DMS53 treated with DMSO at 0.1 percent for 48 hours (cell line): ENCODE data around the gene LLGL1.
A peak's percentile ranks its signal among the peaks of the same experiment; 100 is the strongest.
"Not testable (repeated sequence)": the region's sequence is repeated elsewhere in the genome, so short reads cannot be mapped to it uniquely, and the experiment has no call there.

ENCODE experiments used
- DNase-seq: peaks from one replicate; lab custom pipeline; 2025; ENCODE audit not compliant: unreplicated experiment; lab: John Stamatoyannopoulos, UW

Gene LLGL1

GRCh38 chr17:18191967-18192366 is 33.5 kb upstream of the LLGL1 start:
- no peak for DNase-seq

- no peak for DNase-seq
Observed at GRCh38 chr17:18194394-18194793, 31.0 kb upstream of the LLGL1 start.

DNA sequence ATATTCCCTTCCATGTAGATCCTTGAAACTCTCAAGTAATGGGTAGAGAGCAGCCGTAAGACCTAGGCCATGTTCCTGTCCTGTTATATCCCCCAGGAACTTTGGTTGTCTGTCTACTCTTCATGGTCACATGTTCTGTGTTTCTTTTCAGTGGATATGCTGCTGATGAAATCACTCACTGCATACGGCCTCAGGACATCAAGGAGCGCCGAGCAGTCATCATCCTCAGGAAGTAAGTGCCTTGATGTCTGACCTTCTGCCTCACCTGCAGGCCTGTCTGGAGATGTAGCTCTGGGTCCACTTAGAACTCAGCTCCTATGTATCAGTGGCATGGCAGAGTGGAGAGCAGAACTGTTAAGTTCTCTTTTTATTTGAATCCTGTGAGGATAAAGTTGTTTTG is 30.6 kb upstream of the LLGL1 start:
- no peak for DNase-seq

GRCh38 chr17:18195246-18195645 is 30.2 kb upstream of the LLGL1 start:
- DNase-seq = no peak

DNA sequence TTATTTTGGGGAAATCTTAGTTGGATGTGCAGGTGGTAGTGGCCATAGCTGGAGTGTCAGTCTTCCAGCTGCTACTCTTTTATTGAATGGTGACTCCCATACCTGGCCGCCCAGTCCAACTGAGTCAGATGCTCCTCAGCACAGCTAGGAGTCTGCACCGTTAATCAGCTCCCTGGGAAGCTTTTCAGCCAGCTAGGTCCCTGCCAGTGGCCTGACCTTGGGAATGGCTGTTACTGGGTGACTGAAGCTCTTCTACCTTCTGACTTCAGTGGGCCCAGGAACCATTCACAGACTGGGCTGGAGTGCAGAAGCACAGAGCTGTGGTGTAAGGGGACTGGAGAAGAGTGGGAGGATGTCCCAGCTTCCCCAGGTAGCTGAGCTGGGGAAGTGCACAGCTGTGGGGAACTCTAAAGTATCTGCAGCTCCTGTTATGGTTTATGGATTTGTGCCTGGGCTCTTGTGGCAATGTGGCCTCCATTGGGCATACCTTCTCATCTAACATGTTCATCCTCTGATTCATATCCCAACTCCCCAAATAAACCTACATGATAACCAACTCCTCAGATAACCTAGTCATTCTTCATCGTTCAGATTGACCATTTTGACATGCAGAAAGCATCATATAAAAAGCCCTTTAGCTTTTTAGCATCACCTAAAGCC is 27.8 kb upstream of the LLGL1 start:
- no peak for DNase-seq

GRCh38 chr17:18198530-18198929 is 26.9 kb upstream of the LLGL1 start:
- DNase-seq = no peak

DNA sequence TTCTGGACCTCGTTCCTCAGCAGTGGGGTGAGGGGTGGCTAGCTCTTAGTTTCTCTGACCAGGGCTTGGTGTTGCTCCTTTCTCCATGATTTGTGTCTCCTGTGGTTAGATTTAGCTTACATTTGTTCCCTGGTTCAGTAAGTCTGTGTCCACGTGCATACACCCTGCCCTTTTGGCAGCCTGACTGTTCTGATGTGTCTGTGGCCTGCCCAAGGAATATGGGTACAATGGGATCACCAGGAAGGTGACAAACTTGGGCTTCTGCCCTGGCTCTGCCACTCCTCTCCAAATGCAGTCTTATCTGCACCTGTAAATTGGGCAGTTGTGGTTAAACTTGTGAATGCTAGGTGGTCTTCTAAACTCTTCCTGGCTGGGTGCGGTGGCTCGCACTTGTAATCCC is 24.3 kb upstream of the LLGL1 start:
- no peak for DNase-seq

GRCh38 chr17:18203308-18203707 is 22.1 kb upstream of the LLGL1 start:
- no peak for DNase-seq

DNA sequence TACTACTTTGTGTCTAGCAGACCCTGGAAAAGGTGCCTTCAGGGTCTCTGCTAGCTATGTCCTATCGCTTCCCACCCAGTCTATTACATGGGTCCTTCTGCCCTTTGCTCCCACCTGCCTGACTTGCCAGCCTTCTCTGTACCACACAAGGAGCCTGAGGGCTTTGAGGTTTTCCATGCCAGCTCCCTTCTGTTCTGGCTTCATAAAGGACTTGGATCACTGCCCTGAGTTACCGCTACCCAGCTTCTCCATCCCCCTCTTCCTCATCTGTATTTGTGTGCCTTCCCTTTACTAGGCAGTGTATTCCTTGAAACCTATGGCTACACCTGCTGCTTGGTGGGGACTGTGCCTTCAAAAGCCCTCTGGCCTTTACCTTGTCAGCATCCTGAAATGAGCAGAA is 19.6 kb upstream of the LLGL1 start:
- DNase-seq = no peak

GRCh38 chr17:18206962-18207361 is 18.5 kb upstream of the LLGL1 start:
- DNase-seq = no peak

DNA sequence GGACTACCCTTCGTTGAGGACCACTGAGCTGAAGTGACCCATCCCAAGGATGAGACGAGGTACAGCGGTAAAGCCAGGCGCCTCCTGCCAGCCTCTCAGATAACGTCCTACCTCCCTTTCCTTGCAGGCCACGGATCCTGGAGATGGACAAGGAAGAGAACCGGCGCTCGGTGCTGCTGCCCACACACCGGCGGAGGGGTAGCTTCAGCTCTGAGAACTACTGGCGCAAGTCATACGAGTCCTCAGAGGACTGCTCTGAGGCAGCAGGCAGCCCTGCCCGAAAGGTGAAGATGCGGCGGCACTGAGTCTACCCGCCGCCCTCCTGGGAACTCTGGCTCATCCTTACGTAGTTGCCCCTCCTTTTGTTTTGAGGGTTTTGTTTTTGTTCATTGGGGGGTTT is 17.3 kb upstream of the LLGL1 start:
- DNase-seq = no peak

GRCh38 chr17:18213666-18214270 is 11.7 kb upstream of the LLGL1 start:
- no peak for DNase-seq

- DNase-seq = not testable (repeated sequence)
Observed at GRCh38 chr17:18216906-18217305, 8.5 kb upstream of the LLGL1 start.

DNA sequence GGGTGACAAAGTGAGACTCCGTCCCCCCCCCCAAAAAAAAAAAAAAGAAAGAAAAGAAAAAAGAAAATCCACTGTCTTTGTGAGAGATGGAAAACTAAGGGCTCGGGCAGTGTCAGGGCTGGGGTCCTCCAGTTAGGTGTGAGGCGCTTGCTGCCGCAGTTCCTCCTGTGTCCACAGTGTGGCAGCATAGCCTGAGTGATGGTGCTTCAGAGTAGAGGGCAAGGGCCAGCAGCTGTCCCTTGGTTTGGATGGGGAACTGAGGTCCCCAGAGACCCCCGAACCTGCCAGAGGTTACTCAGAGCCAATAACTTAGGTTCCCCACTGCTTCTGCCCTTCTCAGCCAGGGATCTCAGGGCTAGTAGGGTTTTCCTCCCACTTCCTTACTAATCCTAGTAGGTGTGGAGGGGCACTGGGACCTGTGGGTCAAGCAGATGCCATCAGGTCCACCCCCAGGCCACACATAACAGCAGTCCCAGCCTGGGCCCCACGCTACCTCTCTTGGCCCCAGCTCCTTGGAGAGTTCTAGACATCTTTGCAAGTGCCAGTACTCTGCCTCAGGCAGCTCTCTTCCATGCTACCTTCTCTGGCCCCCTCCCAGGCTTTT is 7.9 kb upstream of the LLGL1 start:
- DNase-seq = peak; percentile 25

DNA sequence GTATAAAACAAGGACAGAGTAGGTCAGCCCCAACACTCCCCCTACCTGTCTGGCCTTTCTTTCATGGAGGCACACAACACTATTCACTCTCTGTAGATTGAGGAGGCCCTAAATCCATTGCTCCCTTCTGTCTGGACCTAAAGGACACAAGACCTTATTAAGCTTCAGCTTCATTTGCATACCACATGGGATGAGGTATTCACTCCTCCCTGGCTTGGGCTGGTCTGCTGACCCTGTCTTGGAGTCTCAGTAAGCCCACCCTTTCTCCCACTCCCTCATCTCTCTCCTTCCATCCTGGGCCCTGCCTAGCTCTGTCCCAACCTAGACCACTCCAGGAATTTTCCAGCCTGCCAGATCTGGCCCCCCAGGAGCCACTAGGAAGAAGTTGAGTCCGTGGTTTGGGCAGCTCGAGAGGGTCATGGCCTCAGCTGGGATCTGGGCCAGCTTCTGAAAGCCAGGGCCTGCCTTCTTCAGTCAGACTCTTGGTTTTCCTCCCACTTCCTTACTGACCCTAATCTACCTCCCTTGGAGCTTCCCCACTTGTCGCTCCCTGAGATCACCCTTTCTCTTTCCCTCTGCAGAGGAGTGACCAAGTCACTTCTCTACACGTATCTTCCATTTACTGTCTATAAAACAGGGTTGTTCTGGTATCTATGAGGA is 6.5 kb upstream of the LLGL1 start:
- DNase-seq = no peak

- DNase-seq = no peak
Observed at GRCh38 chr17:18224053-18224386, 1.4 kb upstream of the LLGL1 start.

DNA sequence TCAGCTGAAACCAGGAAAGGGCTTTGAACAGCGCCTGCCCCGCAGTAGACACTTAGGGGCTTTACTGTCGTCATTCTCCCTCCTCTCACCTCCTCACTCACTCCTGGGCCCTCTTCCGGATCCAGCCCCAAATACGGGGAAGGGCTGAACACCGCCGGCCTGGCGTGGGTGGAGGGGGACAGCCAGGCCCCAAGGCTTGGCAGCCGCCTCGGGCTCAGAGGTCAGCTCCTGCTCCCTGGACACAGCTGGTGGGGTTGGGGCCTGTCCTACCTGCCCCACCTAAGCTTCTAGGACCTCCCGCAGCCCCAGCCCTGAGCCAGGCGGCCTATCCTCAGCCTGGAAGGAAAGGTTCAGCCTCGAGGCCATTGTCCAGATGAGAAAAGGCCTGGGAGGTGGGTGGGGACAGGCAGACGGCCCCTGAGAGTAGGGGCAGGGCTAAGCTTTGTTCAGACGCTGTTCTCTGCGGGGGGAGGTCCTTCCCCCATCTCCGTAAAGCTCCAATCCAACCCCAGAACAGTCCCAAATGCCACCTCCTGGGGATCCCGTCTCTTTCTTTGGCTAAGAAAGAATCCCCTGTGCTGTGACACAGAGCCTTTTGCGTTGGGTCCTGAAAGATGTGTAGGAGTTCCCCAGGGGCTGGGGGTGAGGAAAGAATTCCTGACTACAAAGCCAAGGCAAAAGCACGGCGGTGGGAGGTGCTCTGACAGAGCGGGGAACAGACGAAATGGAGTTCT is 881 bp upstream of the LLGL1 start:
- DNase-seq = no peak

- DNase-seq = peak; percentile 0
Observed at GRCh38 chr17:18225642-18226283, 328 bp downstream of the LLGL1 start.

DNA sequence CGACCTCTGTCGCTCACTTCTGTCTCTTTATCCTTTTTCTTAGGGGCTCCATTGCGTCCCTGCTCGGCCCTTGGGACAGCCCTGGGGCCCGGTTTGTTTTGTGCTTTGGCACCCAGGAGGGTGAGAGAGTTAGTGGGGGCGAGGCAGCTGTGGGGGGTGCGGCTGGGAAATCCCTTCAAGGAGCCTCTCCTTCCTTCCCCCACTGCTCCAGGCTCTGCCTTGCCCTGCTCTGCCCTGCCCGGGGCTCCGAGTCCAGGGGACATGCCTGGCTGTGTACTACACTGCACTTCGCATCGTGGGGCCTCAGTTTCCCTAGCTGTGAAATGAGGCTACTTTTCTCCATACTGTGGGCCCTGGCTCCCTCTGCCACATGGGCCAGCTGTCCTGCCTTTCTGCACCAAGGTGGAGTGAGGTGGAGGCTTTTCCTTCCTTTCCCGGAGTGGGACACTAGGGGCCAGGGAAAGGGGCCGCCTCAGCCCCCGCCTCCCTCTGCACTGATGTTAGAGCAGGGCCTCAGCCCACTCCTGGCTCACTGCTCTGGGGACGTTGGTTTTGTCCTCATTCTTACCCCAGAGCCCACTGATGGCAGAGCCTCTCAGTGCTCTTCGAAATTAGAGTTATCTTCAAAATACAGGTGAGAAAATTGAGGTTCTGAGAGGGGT is 980 bp downstream of the LLGL1 start:
- no peak for DNase-seq

DNA sequence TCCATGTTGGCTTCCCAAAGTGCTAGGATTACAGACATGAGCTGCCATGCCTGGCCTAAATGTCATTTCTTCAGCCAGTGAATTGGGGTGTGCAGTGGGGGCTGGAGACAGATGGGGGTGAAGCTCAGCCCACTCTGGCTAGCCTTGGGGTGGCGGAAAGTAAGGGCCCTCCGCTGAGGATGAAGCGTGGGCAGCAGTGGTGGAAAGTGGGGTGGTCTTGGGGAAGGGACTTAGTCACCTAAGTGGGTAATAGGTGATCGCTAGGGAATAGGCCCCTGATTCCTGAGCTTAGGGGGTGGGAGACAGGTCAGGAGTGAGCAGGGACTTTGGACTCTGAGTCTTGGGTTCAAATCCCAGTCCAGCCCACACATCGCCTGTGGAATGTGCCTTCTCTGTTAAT is 2.2 kb downstream of the LLGL1 start:
- no peak for DNase-seq
